Gastroesophageal sphincter (tissue), 4 donors: ENCODE results near the gene SYCE1. TPM values are rescaled to one million over a fixed set of nuclear protein-coding genes. Genes with fewer than 3 reads are reported as not detected.
"Not testable (repeated sequence)": the region's sequence is repeated elsewhere in the genome, so short reads cannot be mapped to it uniquely, and the experiment has no call there.

Source experiments
- ATAC-seq: fragments of 150-250 bp; one replicate; pipeline ENCODE4 v1.9.1; 2016; ENCODE audit warnings: mild to moderate bottlenecking, moderate library complexity
- H3K27ac ChIP-seq, 4 donors: fragments of 200-600 bp; sonication (generic) in 3 of 4; 1 replicate in 3 of 4; 2 replicates in 1 of 4; pipeline ENCODE4 v1.5.1; 2016 to 2019
- H3K27me3 ChIP-seq: fragments of 200-600 bp; sonication (generic); one replicate; pipeline ENCODE4 v1.5.1; 2019
- H3K36me3 ChIP-seq, 2 donors: fragments of 200-600 bp; sonication (generic); one replicate each; pipeline ENCODE4 v1.5.1; 2019; ENCODE audit warnings: control low read depth in 1 of 2
- H3K4me1 ChIP-seq, 3 donors: fragments of 200-600 bp; sonication (generic); 1 replicate in 2 of 3; 2 replicates in 1 of 3; pipeline ENCODE4 v1.5.1; 2016 to 2019; ENCODE audit warnings: control low read depth in 2 of 3
- H3K4me3 ChIP-seq, 2 donors: fragments of 200-600 bp; sonication (generic); one replicate each; pipeline ENCODE4 v1.5.1; 2019; ENCODE audit warnings: mild to moderate bottlenecking in 1 of 2, moderate library complexity in 1 of 2
- H3K9me3 ChIP-seq, 3 donors: fragments of 200-600 bp; sonication (generic); one replicate each; pipeline ENCODE4 v1.5.1; 2017 to 2019; ENCODE audit warnings: control low read depth in 2 of 3
- CTCF ChIP-seq, 4 experiments: fragments of 200-600 bp in 2 of 4; fragments of 450-650 bp in 2 of 4; sonication (generic) in 1 of 4; IDR thresholded peaks; one replicate each; pipeline ENCODE4 v1.5.1; 2017 to 2019; ENCODE audit warnings: antibody characterized with exemption in 4 of 4, mild to moderate bottlenecking in 2 of 4, moderate library complexity in 2 of 4
- EP300 ChIP-seq: sonication (generic); formaldehyde crosslinking; IDR thresholded peaks from one replicate; pipeline ENCODE4 v1.6.1; 2017; ENCODE audit warnings: antibody characterized with exemption, mild to moderate bottlenecking
- POLR2A ChIP-seq, 2 donors: fragments of 450-650 bp; IDR thresholded peaks; one replicate each; pipeline ENCODE4 v1.6.1; 2017; ENCODE audit warnings: antibody characterized with exemption in 2 of 2, mild to moderate bottlenecking in 2 of 2, moderate library complexity in 1 of 2
- POLR2AphosphoS5 ChIP-seq: sonication (generic); formaldehyde crosslinking; IDR thresholded peaks from one replicate; pipeline ENCODE4 v1.6.1; 2017; ENCODE audit warnings: antibody characterized with exemption
- WGBS, 2 donors: methylation state at CpG; one replicate each; pipeline ENCODE4 v1.1.5; 2018; ENCODE audit warnings: low coverage in 1 of 2; 5-methylcytosine and 5-hydroxymethylcytosine counted together
- total RNA-seq, 4 donors: library from RNA; depleted of rRNA; stranded (reverse); fragments of >200 nt; gene quantifications; one replicate each; pipeline ENCODE4 v1.1.0, GENCODE V29; 2016

SYCE1 gene
- total RNA-seq, 4 donors from 2014 or later = 0.39 to 10.4 TPM; not detected in 2

GRCh38 chr10:133554600-133554999 is 10.8 kb downstream of the SYCE1 start:
- TF ChIP-seq POLR2A (IDR thresholded peaks at IDR 0.05) (no peak), EP300 (no peak)
- H3K4me3 ChIP-seq = no peak overlapping the region
- H3K27me3 ChIP-seq = peaks cover 29% of the 10 kb centered on the region
- H3K9me3 ChIP-seq = peaks cover 0 to 20% (median 0%) of the 10 kb centered on the region in 3 donors
- no peak for ATAC-seq
- no peak overlapping the region for H3K27ac ChIP-seq
- H3K36me3 ChIP-seq = no peaks in the 10 kb centered on the region
- no peaks in the 10 kb centered on the region for H3K4me1 ChIP-seq
- 78 to 83% methylated on average over 1 to 4 of the region's 4 CpGs for WGBS, 2 donors

- no peak overlapping the region for H3K27ac ChIP-seq
- H3K9me3 ChIP-seq = peaks cover 0 to 38% (median 0%) of the 10 kb centered on the region in 3 donors
- H3K27me3 ChIP-seq = peaks cover 17% of the 10 kb centered on the region
- no peak for ATAC-seq
- no peaks in the 10 kb centered on the region for H3K4me1 ChIP-seq
- H3K36me3 ChIP-seq = no peaks in the 10 kb centered on the region
- WGBS, 2 donors = 43% methylated on average over 1 of the region's 1 CpG
- H3K4me3 ChIP-seq = no peak overlapping the region
- TF ChIP-seq POLR2AphosphoS5 (no peak), EP300 (no peak), CTCF (IDR thresholded peaks at IDR 0.05) (no peak), POLR2A (IDR thresholded peaks at IDR 0.05) (no peak)
Observed at GRCh38 chr10:133544506-133544905, 20.9 kb downstream of the SYCE1 start.

GRCh38 chr10:133541441-133541975 is 23.9 kb downstream of the SYCE1 start:
- H3K36me3 ChIP-seq = peaks cover 0 to 18% of the 10 kb centered on the region in 2 donors
- not testable (repeated sequence) for H3K27ac ChIP-seq, H3K4me1 ChIP-seq, H3K9me3 ChIP-seq, H3K4me3 ChIP-seq, ATAC-seq
- peaks cover 10% of the 10 kb centered on the region for H3K27me3 ChIP-seq
- 67 to 78% methylated on average over 3 to 4 of the region's 6 CpGs for WGBS, 2 donors

- Histone ChIP-seq H3K4me3 (no peak overlapping the region), H3K27ac (no peak overlapping the region), H3K4me1 (no peaks in the 10 kb centered on the region), H3K27me3 (no peaks in the 10 kb centered on the region), H3K36me3 (peaks cover 0 to 30% of the 10 kb centered on the region in 2 donors), H3K9me3 (no peaks in the 10 kb centered on the region)
- TF ChIP-seq POLR2A (IDR thresholded peaks at IDR 0.05) (no peak), EP300 (no peak), POLR2AphosphoS5 (no peak), CTCF (IDR thresholded peaks at IDR 0.05) (no peak)
- WGBS, 2 donors = 66 to 74% methylated on average over 4 of the region's 4 CpGs
- no peak for ATAC-seq
Observed at GRCh38 chr10:133537546-133538545, 27.5 kb downstream of the SYCE1 start.

DNA sequence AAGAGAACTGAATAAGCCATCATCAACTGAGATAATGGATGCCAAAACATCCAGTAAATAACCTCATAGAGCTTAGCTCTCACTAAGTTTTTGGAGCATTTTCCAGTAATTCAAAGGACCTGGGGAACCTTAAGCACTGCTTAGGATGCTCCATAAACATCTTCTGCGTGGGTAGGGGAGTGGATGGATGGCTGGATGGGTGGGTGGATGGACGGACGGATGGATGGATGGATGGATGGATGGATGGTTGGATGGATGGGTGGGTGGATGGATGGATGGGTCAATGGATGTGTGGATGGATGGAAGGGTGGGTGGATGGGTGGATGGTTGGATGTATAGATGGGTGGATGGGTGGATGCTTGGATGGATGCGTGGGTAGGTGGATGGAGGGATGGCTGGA is 29.2 kb downstream of the SYCE1 start:
- no peak for ATAC-seq
- Histone ChIP-seq H3K27me3 (no peaks in the 10 kb centered on the region), H3K27ac (no peak overlapping the region), H3K36me3 (peaks cover 0 to 42% of the 10 kb centered on the region in 2 donors), H3K4me1 (no peaks in the 10 kb centered on the region), H3K4me3 (no peak overlapping the region), H3K9me3 (no peaks in the 10 kb centered on the region)
- WGBS, 2 donors = 52 to 80% methylated on average over 1 to 4 of the region's 4 CpGs
- no peak for TF ChIP-seq POLR2AphosphoS5
- no peak for TF ChIP-seq POLR2A (IDR thresholded peaks at IDR 0.05)
- no peak for TF ChIP-seq EP300
- no peak for TF ChIP-seq CTCF (IDR thresholded peaks at IDR 0.05)
